ENCODE measurements around the gene KRT81.

DNA sequence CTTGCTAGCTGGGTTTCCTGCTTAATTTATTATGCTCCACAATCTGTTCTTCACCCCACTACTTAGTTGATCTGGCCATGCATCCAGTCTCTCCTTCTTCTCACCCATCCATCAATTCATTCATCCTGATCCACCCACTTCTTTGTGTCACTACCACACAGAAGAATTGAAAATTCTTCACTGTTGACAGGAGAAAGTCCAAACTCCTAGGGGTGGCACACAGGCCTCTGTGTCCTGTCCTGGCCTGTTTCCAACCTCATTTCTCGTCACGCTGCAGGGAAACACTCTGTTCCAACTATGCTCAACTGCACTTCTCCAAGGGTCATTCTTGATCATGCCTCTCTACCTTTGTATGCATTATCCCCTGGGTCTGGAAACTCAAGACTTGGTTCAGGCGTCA is 40.5 kb upstream of the KRT81 start:
- TF ChIP-seq, protein P1, sequence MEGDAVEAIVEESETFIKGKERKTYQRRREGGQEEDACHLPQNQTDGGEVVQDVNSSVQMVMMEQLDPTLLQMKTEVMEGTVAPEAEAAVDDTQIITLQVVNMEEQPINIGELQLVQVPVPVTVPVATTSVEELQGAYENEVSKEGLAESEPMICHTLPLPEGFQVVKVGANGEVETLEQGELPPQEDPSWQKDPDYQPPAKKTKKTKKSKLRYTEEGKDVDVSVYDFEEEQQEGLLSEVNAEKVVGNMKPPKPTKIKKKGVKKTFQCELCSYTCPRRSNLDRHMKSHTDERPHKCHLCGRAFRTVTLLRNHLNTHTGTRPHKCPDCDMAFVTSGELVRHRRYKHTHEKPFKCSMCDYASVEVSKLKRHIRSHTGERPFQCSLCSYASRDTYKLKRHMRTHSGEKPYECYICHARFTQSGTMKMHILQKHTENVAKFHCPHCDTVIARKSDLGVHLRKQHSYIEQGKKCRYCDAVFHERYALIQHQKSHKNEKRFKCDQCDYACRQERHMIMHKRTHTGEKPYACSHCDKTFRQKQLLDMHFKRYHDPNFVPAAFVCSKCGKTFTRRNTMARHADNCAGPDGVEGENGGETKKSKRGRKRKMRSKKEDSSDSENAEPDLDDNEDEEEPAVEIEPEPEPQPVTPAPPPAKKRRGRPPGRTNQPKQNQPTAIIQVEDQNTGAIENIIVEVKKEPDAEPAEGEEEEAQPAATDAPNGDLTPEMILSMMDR (IDR thresholded peaks at IDR 0.05; ENCODE audit: low read length) = no peak
- TF ChIP-seq EZH2 (IDR thresholded peaks at IDR 0.05; ENCODE audit: borderline replicate concordance, low read length) = no peak

Measured in OCI-LY1 (cell line).